Forelimb muscle (tissue), 1 donor: ENCODE results near the gene L3MBTL1. TPM values are rescaled to one million over a fixed set of nuclear protein-coding genes. Genes with fewer than 3 reads are reported as not detected.

ENCODE experiments used
- DNase-seq: peaks from one replicate; pipeline ENCODE4 v3.0.0-alpha.2; 2013; ENCODE audit warnings: low read depth
- polyA plus RNA-seq: library from polyadenylated mRNA; unstranded; fragments of 120-200 nt; gene quantifications from one replicate; pipeline ENCODE4 v1.2.1, GENCODE V29; 2013; ENCODE audit not compliant: insufficient read length

Gene L3MBTL1
- polyA plus RNA-seq, 1 donor, result 10.4 TPM

DNA sequence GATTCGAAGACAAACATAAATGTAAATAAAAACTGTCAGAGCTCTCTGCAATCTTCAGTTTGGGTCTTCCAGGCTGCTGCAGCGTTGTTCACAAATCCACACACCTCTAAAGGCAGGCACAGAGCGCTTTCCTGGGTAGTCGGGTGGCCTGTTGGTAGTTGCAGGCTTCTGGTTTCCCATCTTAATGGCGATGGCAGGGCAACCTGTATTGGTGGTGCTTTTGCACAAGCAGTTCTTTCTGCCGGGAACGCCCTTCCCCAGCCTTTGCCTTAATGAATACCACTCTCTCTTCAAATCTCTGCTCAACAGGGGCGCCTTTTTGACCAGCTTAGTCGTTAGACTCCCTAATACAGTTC, 82.5 kb downstream of the L3MBTL1 start:
- DNase-seq, result no peak

DNA sequence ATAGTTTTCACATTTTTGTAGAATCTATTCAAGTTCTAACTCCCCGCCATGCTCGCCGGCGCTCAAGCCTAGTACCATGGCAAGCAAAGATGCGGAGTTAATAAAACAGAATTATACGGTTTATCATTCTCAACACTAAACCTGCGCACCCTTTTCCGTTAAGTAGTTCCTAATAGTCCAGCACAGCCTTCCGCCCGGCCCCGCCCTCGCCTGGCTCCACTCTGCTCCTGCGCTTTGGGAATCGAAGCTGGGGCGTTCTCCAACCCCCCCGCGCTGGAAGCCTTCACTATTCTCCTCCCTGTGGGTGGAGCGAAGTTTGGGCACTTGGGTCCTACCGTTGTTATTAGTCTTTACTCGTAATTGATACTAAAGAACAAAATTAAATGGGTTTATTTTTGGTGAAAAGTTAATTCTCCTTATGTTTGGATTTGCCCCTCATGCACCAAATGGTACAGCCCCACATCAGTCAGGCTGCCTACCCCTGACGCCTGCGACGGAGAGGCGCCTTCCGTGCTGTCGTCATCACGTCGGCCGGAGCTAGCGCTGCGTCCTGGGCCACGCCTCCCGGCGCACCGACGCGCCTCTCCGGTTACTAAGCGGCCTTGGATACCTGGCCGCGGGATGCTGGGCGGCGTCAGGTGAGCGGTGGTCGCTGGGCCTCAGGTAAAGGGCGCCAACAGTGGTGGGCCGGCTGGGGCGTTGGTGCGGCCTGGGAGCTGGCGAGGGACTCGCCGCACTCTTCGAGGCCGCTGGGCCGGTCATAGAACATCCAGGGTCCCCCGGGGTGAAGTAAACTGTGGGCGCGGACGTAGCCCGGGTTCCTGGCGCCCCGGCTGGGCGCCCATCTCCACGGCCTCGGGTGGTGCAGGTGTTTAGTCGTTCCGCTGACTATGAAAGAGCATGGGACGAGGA, 83.2 kb downstream of the L3MBTL1 start, which contains the start of gene IFT52:
Gene IFT52, plus strand, starts transcription at position 546 of the 912 bp plus-strand sequence. CDS start 3,762 bp downstream, outside the sequence.
- DNase-seq, result peak; percentile 88

Other genes with a start within 250 kb of the L3MBTL1 start
- gene SRSF6, start 49.8 kb upstream of the L3MBTL1 start, polyA plus RNA-seq, result 168 TPM
- 1.7 TPM for gene SGK2, start 51.3 kb downstream of the L3MBTL1 start, polyA plus RNA-seq
- 23.4 TPM for gene IFT52, start 83.2 kb downstream of the L3MBTL1 start, polyA plus RNA-seq
- gene MYBL2, start 159.4 kb downstream of the L3MBTL1 start, polyA plus RNA-seq, result 12.1 TPM
- gene GTSF1L, start 219.3 kb downstream of the L3MBTL1 start, polyA plus RNA-seq, result not detected